HG03060 (cell line): ENCODE results near the gene RGS1.

ENCODE experiments used
- ATAC-seq: cut with Tn5 transposase; IDR thresholded peaks from one replicate; pipeline ENCODE4 v1.9.1; 2021; ENCODE audit warnings: low read depth, moderate number of reproducible peaks; ENCODE audit not compliant: unreplicated experiment

RGS1 gene

GRCh38 chr1:192609110-192610079, 33.8 kb downstream of the RGS1 start:
- peak; percentile 97 for ATAC-seq

- ATAC-seq, result no peak
Observed at GRCh38 chr1:192610112-192610889, 34.7 kb downstream of the RGS1 start.

GRCh38 chr1:192615055-192615454, 39.5 kb downstream of the RGS1 start:
- ATAC-seq, result peak; percentile 75

- ATAC-seq, result no peak
Observed at GRCh38 chr1:192620071-192620635, 44.6 kb downstream of the RGS1 start.

GRCh38 chr1:192626366-192627179, 51.0 kb downstream of the RGS1 start:
- ATAC-seq, result peak; percentile 87

GRCh38 chr1:192627901-192628300, 52.3 kb downstream of the RGS1 start:
- ATAC-seq, result peak; percentile 30

GRCh38 chr1:192628396-192629057, 53.0 kb downstream of the RGS1 start:
- no peak for ATAC-seq

GRCh38 chr1:192629612-192630011, 54.0 kb downstream of the RGS1 start:
- no peak for ATAC-seq
